Spleen (tissue), 11 donors: ENCODE measurements around the gene SMAD1. TPM values are rescaled to one million over a fixed set of nuclear protein-coding genes. Genes with fewer than 3 reads are reported as not detected.

ENCODE experiments used
- DNase-seq: peaks from one replicate; pipeline ENCODE4 v3.0.0-alpha.2; 2020
- H3K27ac ChIP-seq, 8 donors: fragments of 200-600 bp; sonication (generic) in 7 of 8; 1 replicate in 4 of 8; 2 replicates in 4 of 8; pipeline versions ENCODE4 v1.5.0 to v1.8.0; 2016 to 2021; ENCODE audit warnings: inconsistent platforms in 4 of 8, mild to moderate bottlenecking in 4 of 8, moderate library complexity in 1 of 8
- H3K27me3 ChIP-seq, 7 donors: fragments of 200-600 bp; sonication (generic) in 6 of 7; replicated peaks in 1 of 7; 1 replicate in 4 of 7; 2 replicates in 3 of 7; pipeline versions ENCODE4 v1.5.0 to v1.8.0; 2016 to 2021; ENCODE audit warnings: inconsistent platforms in 3 of 7, mild to moderate bottlenecking in 1 of 7
- H3K36me3 ChIP-seq, 6 donors: fragments of 200-600 bp; sonication (generic) in 5 of 6; 1 replicate in 4 of 6; 2 replicates in 2 of 6; pipeline versions ENCODE4 v1.5.0 to v1.8.0; 2016 to 2021; ENCODE audit warnings: inconsistent platforms in 2 of 6
- H3K4me1 ChIP-seq, 6 donors: fragments of 200-600 bp; sonication (generic) in 5 of 6; 1 replicate in 3 of 6; 2 replicates in 3 of 6; pipeline versions ENCODE4 v1.5.0 to v1.8.0; 2016 to 2021; ENCODE audit warnings: inconsistent platforms in 3 of 6
- H3K4me3 ChIP-seq, 8 donors: fragments of 200-600 bp; sonication (generic) in 7 of 8; 1 replicate in 4 of 8; 2 replicates in 4 of 8; pipeline versions ENCODE4 v1.5.0 to v1.8.0; 2016 to 2021; ENCODE audit warnings: inconsistent platforms in 4 of 8, mild to moderate bottlenecking in 4 of 8, moderate library complexity in 2 of 8
- H3K9me3 ChIP-seq, 8 donors: fragments of 200-600 bp; sonication (generic) in 7 of 8; 1 replicate in 4 of 8; 2 replicates in 4 of 8; pipeline versions ENCODE4 v1.5.0 to v1.8.0; 2016 to 2021; ENCODE audit warnings: inconsistent platforms in 4 of 8
- CTCF ChIP-seq, 11 experiments: fragments of 200-600 bp in 7 of 11; fragments of 450-650 bp in 4 of 11; sonication (generic) in 4 of 11; IDR thresholded peaks in 8 of 11; conservative IDR thresholded peaks in 3 of 11; 1 replicate in 7 of 11; 2 replicates in 4 of 11; pipeline versions ENCODE4 v1.4.0 to v1.8.0; 2016 to 2021; ENCODE audit warnings: antibody characterized with exemption in 11 of 11, inconsistent platforms in 4 of 11, mild to moderate bottlenecking in 1 of 11
- POLR2A ChIP-seq, 3 donors: fragments of 450-650 bp; IDR thresholded peaks; one replicate each; pipeline ENCODE4 v1.5.1; 2017; ENCODE audit warnings: antibody characterized with exemption in 3 of 3, mild to moderate bottlenecking in 1 of 3
- POLR2AphosphoS5 ChIP-seq, 3 donors: sonication (generic); formaldehyde crosslinking; IDR thresholded peaks; one replicate each; pipeline ENCODE4 v1.5.1; 2017; ENCODE audit warnings: antibody characterized with exemption in 3 of 3
- WGBS, 5 donors: extraction: QIAGEN DNeasy Blood & Tissue Kit in 3 of 5; methylation state at CpG; one replicate each; pipeline versions ENCODE4 v1.1.5 to v1.1.7; 2013 to 2018; 5-methylcytosine and 5-hydroxymethylcytosine counted together
- intact Hi-C: fragments of 100-400 bp; cut with DNase I; formaldehyde crosslinking; loops from one replicate; pipeline ENCODE4 v1.15.0; 2023; ENCODE audit warnings: low total_unique reads
- polyA plus RNA-seq, 3 donors: library from polyadenylated mRNA; stranded (reverse); fragments of 200-250 nt; gene quantifications; one replicate each; pipeline ENCODE4 v1.2.1, GENCODE V29; 2013
- total RNA-seq, 7 donors: library from RNA; depleted of rRNA in 3 of 7; stranded (reverse); fragments of >200 nt in 3 of 7; fragmentation: NEBNext Ultra II Directional in 4 of 7; extraction: Animal tissue kit (Norgen Biotek cat#: 25700) in 4 of 7; gene quantifications; one replicate each; pipeline versions ENCODE4 v1.1.0 to v1.2.1, GENCODE V29; 2016 to 2021
- donor health status: healthy with polysubstance abuse.
- donor health status: DM: no; HTN: no; CAD: no; lungs with moderate emphysema.
- donor health status: DM: no; HTN: no; CAD: no.
- donor health status: Bipolar disorder and iron deficiency.
- donor health status: healthy.
- donor health status: DM: no; HTN: no; CAD: no.
- donor health status: DM: yes; HTN: yes; CAD: no.

Gene SMAD1
- total and polyA plus RNA-seq, 10 donors = 2.8 to 48.2 (median 28.7) TPM

- Histone ChIP-seq H3K4me3 (no peak overlapping the region), H3K27me3 (no peaks in the 10 kb centered on the region), H3K9me3 (no peaks in the 10 kb centered on the region), H3K27ac (no peak overlapping the region), H3K36me3 (peaks cover 0 to 14% (median 0%) of the 10 kb centered on the region in 6 donors), H3K4me1 (peaks cover 0 to 35% (median 13%) of the 10 kb centered on the region in 6 donors)
- intact Hi-C loops = no loop called here
- no peak for DNase-seq
- 86 to 92% (median 90%) methylated on average over 4 of the region's 4 CpGs for WGBS, 5 donors
- no peak for TF ChIP-seq CTCF (IDR thresholded peaks at IDR 0.05 in 8 of 11, conservative IDR thresholded peaks at IDR 0.05 in 3 of 11)
Measured at GRCh38 chr4:145541346-145541745, 59.7 kb downstream of the SMAD1 start.

GRCh38 chr4:145545031-145545430, 63.4 kb downstream of the SMAD1 start:
- intact Hi-C loops = no loop called here
- Histone ChIP-seq H3K4me3 (no peak overlapping the region), H3K27me3 (no peaks in the 10 kb centered on the region), H3K4me1 (peaks cover 0 to 19% (median 6%) of the 10 kb centered on the region in 6 donors), H3K36me3 (peaks cover 0 to 29% (median 0%) of the 10 kb centered on the region in 6 donors), H3K9me3 (no peaks in the 10 kb centered on the region), H3K27ac (peak overlapping the region in 2 of 8 donors; percentile 1 to 10)
- WGBS, 5 donors = 58 to 86% (median 75%) methylated on average over 1 of the region's 1 CpG
- no peak for DNase-seq
- TF ChIP-seq POLR2A (IDR thresholded peaks at IDR 0.05) = no peak
- no peak for TF ChIP-seq CTCF (IDR thresholded peaks at IDR 0.05 in 8 of 11, conservative IDR thresholded peaks at IDR 0.05 in 3 of 11)
- TF ChIP-seq POLR2AphosphoS5 (IDR thresholded peaks at IDR 0.05) = no peak

- DNase-seq = no peak
- H3K27ac ChIP-seq = peak overlapping the region in 1 of 8 donors; percentile 1
- H3K9me3 ChIP-seq = no peaks in the 10 kb centered on the region
- H3K4me1 ChIP-seq = peaks cover 0 to 15% (median 4%) of the 10 kb centered on the region in 6 donors
- intact Hi-C loops = no loop called here
- no peak for TF ChIP-seq CTCF (IDR thresholded peaks at IDR 0.05 in 8 of 11, conservative IDR thresholded peaks at IDR 0.05 in 3 of 11)
- no peak for TF ChIP-seq POLR2A (IDR thresholded peaks at IDR 0.05)
- peaks cover 0 to 29% (median 0%) of the 10 kb centered on the region in 6 donors for H3K36me3 ChIP-seq
- no peak overlapping the region for H3K4me3 ChIP-seq
- no peaks in the 10 kb centered on the region for H3K27me3 ChIP-seq
Measured at GRCh38 chr4:145545538-145546174, 64.0 kb downstream of the SMAD1 start.

GRCh38 chr4:145546175-145546915, 64.7 kb downstream of the SMAD1 start:
- peaks cover 0 to 21% (median 4%) of the 10 kb centered on the region in 6 donors for H3K4me1 ChIP-seq
- DNase-seq = no peak
- peaks cover 0 to 29% (median 0%) of the 10 kb centered on the region in 6 donors for H3K36me3 ChIP-seq
- TF ChIP-seq CTCF (IDR thresholded peaks at IDR 0.05 in 8 of 11, conservative IDR thresholded peaks at IDR 0.05 in 3 of 11) = no peak
- TF ChIP-seq POLR2A (IDR thresholded peaks at IDR 0.05) = no peak
- no peak for TF ChIP-seq POLR2AphosphoS5 (IDR thresholded peaks at IDR 0.05)
- intact Hi-C loops = no loop called here
- no peak overlapping the region for H3K4me3 ChIP-seq
- WGBS, 5 donors = 70 to 83% (median 81%) methylated on average over 7 of the region's 7 CpGs
- no peak overlapping the region for H3K27ac ChIP-seq
- H3K9me3 ChIP-seq = no peaks in the 10 kb centered on the region
- no peaks in the 10 kb centered on the region for H3K27me3 ChIP-seq
